K562 (cell line): ENCODE results near the gene DDX50. TPM values are rescaled to one million over a fixed set of nuclear protein-coding genes. Genes with fewer than 3 reads are reported as not detected.

Experiments used
- BCOR ChIP-seq: fragments of 450-650 bp; IDR thresholded peaks from 2 replicates; pipeline ENCODE4 v1.6.1; 2016
- CHAMP1 ChIP-seq: fragments of 450-650 bp; IDR thresholded peaks from 2 replicates; pipeline ENCODE4 v1.6.1; 2016; ENCODE audit warnings: mild to moderate bottlenecking
- CXXC5 ChIP-seq: fragments of 250-450 bp; sonication (Bioruptor Pico); IDR thresholded peaks from 2 replicates; pipeline ENCODE4 v1.8.0; 2022; ENCODE audit warnings: inconsistent platforms, mild to moderate bottlenecking, moderate library complexity
- FOXK2 ChIP-seq, 2 experiments: fragments of 450-650 bp; IDR thresholded peaks in 1 of 2; conservative IDR thresholded peaks in 1 of 2; 2 replicates each; pipeline ENCODE4 v1.6.1; 2016; ENCODE audit warnings: low read depth in 2 of 2, mild to moderate bottlenecking in 1 of 2
- HDAC1 ChIP-seq, 2 experiments: fragments of 450-650 bp; IDR thresholded peaks; 2 replicates each; pipeline ENCODE4 v1.6.1; 2016 to 2017; ENCODE audit warnings: inconsistent platforms in 1 of 2, mild to moderate bottlenecking in 1 of 2, moderate library complexity in 1 of 2
- JUN ChIP-seq, 2 experiments: sonication (generic) in 1 of 2; formaldehyde crosslinking in 1 of 2; IDR thresholded peaks; 2 replicates each; pipeline versions ENCODE4 v1.6.1 to v1.8.0; 2012 to 2022; ENCODE audit warnings: borderline replicate concordance in 2 of 2, mild to moderate bottlenecking in 2 of 2, improper control_type of control experiment in 1 of 2, low read depth in 1 of 2, low read length in 1 of 2, missing genetic modification reagents in 1 of 2
- MXD1 ChIP-seq: fragments of 250-450 bp; sonication (Bioruptor Pico); IDR thresholded peaks from 2 replicates; pipeline ENCODE4 v1.8.0; 2021; ENCODE audit warnings: borderline replicate concordance, mild to moderate bottlenecking, moderate library complexity; ENCODE audit not compliant: poor library complexity, severe bottlenecking
- RBM22 ChIP-seq: fragments of 200-400 bp; formaldehyde crosslinking; IDR thresholded peaks from 2 replicates; pipeline ENCODE4 v1.6.1; 2018; ENCODE audit warnings: low read length, low read depth; ENCODE audit not compliant: poor library complexity, severe bottlenecking
- RFX5 ChIP-seq: IDR thresholded peaks from 2 replicates; pipeline ENCODE4 v1.6.1; 2011; ENCODE audit warnings: low read depth, mild to moderate bottlenecking, improper control_type of control experiment, low read length
- SMARCA4 ChIP-seq: fragments of 450-650 bp; IDR thresholded peaks from 2 replicates; pipeline ENCODE4 v1.6.1; 2016
- SRF ChIP-seq, 2 experiments: fragments of 250-450, 450-650 bp in 1 of 2; sonication (Bioruptor Pico) in 1 of 2; sonication (generic) in 1 of 2; formaldehyde crosslinking; IDR thresholded peaks; 2 replicates each; pipeline versions ENCODE4 v1.5.0 to v1.5.1; 2020 to 2022; ENCODE audit warnings: mild to moderate bottlenecking in 1 of 2, missing genetic modification reagents in 1 of 2
- TCF7 ChIP-seq: sonication (generic); IDR thresholded peaks from 2 replicates; pipeline ENCODE4 v1.6.1; 2016; ENCODE audit warnings: antibody characterized with exemption, borderline replicate concordance
- ZFP36 ChIP-seq: fragments of 150-350 bp; IDR thresholded peaks from 2 replicates; pipeline ENCODE4 v1.6.1; 2018; ENCODE audit warnings: low read length, low read depth; ENCODE audit not compliant: partially characterized antibody
- ZZZ3 ChIP-seq: fragments of 450-650 bp; IDR thresholded peaks from 2 replicates; pipeline ENCODE4 v1.6.1; 2016; ENCODE audit warnings: antibody characterized with exemption, mild to moderate bottlenecking, moderate library complexity
- polyA plus RNA-seq, 8 experiments: library from polyadenylated mRNA; depleted of rRNA in 4 of 8; stranded (reverse) in 5 of 8; unstranded in 3 of 8; fragments of >200 nt; fragmentation: Nextera tagmentation in 2 of 8; fragmentation: Illumina TruSeq in 1 of 8; extraction: Ambion mirVana in 2 of 8; extraction: Trizol in 1 of 8; gene quantifications; 2 replicates each; pipeline versions ENCODE4 v1.2.1 to v1.2.3, GENCODE V29; 2011 to 2014; ENCODE audit warnings: inconsistent platforms in 1 of 8, missing spikeins in 1 of 8
- total RNA-seq, 7 experiments: library from RNA; depleted of rRNA in 6 of 7; stranded (reverse); fragments of >200 nt in 6 of 7; fragmentation: Illumina TruSeq in 2 of 7; extraction: Trizol in 2 of 7; gene quantifications; 2 replicates each; pipeline versions ENCODE4 v1.2.1 to v1.2.3, GENCODE V29; 2011 to 2021; ENCODE audit warnings: low replicate concordance in 1 of 7
- TF ChIP-seq, protein P1 (sequence below): fragments of 450-650 bp; formaldehyde crosslinking; IDR thresholded peaks from 2 replicates; pipeline ENCODE4 v1.4.0; 2022; ENCODE audit warnings: missing genetic modification characterization
- TF ChIP-seq, protein P2 (sequence below): sonication (generic); formaldehyde crosslinking; IDR thresholded peaks from 2 replicates; pipeline ENCODE4 v1.8.1; 2023; ENCODE audit warnings: mild to moderate bottlenecking, missing genetic modification reagents, moderate library complexity
- TF ChIP-seq, protein P3 (sequence below): fragments of 250-450 bp; sonication (Bioruptor Pico); IDR thresholded peaks from 2 replicates; pipeline ENCODE4 v1.4.0; 2020; ENCODE audit warnings: mild to moderate bottlenecking

The DDX50 gene
- total and polyA plus RNA-seq, 9 of the 15 experiments (the other 6 are each of a cell fraction or from before 2014, with no cell fraction given) = 36.7 to 86.8 (median 57.4) TPM

DNA sequence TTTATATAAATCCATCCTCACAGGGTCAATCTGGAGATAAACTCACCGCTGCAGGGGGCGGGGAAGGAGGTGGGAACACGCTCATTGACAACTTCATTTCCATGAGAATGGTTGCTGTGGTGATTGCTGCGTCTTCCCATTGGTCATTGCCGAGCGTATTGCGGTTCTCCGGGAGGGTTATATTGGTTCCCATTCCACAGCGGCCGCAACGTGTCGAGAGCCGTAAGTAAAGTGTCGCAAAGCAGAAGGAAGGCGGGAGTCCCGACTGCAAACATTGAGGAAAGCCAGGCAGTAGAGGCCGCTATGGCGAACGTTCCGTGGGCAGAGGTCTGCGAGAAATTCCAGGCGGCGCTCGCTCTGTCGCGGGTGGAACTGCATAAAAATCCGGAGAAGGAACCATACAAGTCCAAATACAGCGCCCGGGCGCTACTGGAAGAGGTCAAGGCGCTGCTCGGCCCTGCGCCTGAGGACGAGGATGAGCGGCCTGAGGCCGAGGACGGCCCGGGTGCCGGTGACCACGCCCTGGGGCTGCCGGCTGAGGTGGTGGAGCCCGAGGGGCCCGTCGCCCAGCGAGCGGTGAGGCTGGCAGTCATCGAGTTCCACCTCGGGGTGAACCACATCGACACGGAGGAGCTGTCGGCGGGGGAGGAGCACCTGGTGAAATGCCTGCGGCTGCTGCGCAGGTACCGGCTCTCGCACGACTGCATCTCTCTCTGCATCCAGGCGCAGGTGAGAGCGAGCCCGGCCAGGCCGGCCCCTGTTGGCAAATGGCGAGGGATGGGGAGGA lies 87.6 kb downstream of the DDX50 start, which contains the start of gene KIFBP (continued):
- peak in 1 of 2 experiments; percentile 55; a peak in 1 of 4 replicates for TF ChIP-seq SRF (CRISPR knock-in tag; IDR thresholded peaks at IDR 0.05)
- TF ChIP-seq BCOR = peak; percentile 76
- TF ChIP-seq ZZZ3 = peak; percentile 64; the same call in 1 of the 2 replicates
- TF ChIP-seq, protein P1, sequence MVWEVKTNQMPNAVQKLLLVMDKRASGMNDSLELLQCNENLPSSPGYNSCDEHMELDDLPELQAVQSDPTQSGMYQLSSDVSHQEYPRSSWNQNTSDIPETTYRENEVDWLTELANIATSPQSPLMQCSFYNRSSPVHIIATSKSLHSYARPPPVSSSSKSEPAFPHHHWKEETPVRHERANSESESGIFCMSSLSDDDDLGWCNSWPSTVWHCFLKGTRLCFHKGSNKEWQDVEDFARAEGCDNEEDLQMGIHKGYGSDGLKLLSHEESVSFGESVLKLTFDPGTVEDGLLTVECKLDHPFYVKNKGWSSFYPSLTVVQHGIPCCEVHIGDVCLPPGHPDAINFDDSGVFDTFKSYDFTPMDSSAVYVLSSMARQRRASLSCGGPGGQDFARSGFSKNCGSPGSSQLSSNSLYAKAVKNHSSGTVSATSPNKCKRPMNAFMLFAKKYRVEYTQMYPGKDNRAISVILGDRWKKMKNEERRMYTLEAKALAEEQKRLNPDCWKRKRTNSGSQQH (CRISPR knock-in tag) = 0 out of 2 replicates have a peak, but pooled peaks have one; percentile 78
- TF ChIP-seq MXD1 = no peak
- TF ChIP-seq, protein P2, sequence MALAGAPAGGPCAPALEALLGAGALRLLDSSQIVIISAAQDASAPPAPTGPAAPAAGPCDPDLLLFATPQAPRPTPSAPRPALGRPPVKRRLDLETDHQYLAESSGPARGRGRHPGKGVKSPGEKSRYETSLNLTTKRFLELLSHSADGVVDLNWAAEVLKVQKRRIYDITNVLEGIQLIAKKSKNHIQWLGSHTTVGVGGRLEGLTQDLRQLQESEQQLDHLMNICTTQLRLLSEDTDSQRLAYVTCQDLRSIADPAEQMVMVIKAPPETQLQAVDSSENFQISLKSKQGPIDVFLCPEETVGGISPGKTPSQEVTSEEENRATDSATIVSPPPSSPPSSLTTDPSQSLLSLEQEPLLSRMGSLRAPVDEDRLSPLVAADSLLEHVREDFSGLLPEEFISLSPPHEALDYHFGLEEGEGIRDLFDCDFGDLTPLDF (CRISPR knock-in tag) = peak; percentile 62; the same call in 1 of the 2 replicates
- TF ChIP-seq RBM22 = peak; percentile 70
- TF ChIP-seq HDAC1 (IDR thresholded peaks at IDR 0.05) = peak in 1 of 2 experiments; percentile 91; a peak in 2 of 4 replicates
- TF ChIP-seq FOXK2 (conservative IDR thresholded peaks at IDR 0.05 in 1 of 2, IDR thresholded peaks at IDR 0.05 in 1 of 2; ENCODE audit: low read depth in 2 of 2) = peak; percentile 93 to 95
- TF ChIP-seq CHAMP1 = peak; percentile 75
- peak; percentile 62; the same call in 1 of the 2 replicates for TF ChIP-seq RFX5
- TF ChIP-seq, protein P3, sequence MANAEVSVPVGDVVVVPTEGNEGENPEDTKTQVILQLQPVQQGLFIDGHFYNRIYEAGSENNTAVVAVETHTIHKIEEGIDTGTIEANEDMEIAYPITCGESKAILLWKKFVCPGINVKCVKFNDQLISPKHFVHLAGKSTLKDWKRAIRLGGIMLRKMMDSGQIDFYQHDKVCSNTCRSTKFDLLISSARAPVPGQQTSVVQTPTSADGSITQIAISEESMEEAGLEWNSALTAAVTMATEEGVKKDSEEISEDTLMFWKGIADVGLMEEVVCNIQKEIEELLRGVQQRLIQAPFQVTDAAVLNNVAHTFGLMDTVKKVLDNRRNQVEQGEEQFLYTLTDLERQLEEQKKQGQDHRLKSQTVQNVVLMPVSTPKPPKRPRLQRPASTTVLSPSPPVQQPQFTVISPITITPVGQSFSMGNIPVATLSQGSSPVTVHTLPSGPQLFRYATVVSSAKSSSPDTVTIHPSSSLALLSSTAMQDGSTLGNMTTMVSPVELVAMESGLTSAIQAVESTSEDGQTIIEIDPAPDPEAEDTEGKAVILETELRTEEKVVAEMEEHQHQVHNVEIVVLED (CRISPR knock-in tag) = peak; percentile 48; the same call in 1 of the 2 replicates
- no peak for TF ChIP-seq ZFP36
- 0 out of 2 replicates have a peak, but pooled peaks have one; percentile 29 for TF ChIP-seq TCF7
- TF ChIP-seq JUN (IDR thresholded peaks at IDR 0.05; ENCODE audit: borderline replicate concordance, low read depth, low read length) = peak; percentile 33; the same call in 1 of the 2 replicates
- no peak for TF ChIP-seq JUN (CRISPR knock-in tag; IDR thresholded peaks at IDR 0.05; ENCODE audit: borderline replicate concordance)
- peak; percentile 87 for TF ChIP-seq CXXC5 (CRISPR knock-in tag)
- peak; percentile 95 for TF ChIP-seq SMARCA4
